Measurements from ENCODE around the gene ERFL.

DNA sequence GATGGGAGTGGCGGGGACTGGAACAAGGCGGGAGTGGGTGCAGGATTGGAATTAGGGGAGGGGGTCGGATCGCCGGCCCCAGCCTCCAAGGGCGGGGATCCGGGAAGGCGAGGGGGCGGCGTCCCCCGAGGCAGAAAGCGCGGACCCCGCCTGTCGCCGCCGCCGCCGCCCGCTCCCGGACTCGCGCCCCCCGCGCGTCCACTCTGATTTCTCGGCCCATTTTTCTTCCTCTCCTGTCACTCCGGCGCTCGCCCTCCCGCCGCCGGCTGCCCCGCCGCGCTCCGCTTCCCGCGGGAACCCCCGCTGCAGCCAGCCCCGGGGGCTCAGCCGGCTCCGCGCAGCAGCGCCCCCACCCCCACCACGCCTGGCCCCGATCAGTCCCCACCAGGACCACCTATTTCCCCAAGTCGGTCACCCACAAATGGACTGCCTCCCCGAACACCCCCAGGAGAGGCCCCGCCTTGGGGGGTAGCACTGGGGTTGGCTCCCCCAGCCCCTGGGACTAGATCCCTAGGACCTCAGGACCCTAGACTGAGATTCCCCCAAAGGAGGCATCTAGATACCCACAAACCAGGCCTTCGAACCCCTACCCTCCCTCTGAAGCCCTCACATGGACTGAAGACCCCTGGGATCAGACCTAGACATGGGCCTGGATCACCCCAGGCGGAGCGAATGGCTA is 12.6 kb upstream of the ERFL start:
- TF ChIP-seq EP300 (IDR thresholded peaks at IDR 0.05; ENCODE audit: borderline replicate concordance) (no peak), TEAD4 (IDR thresholded peaks at IDR 0.05) (no peak), FOXM1 (IDR thresholded peaks at IDR 0.05; ENCODE audit: borderline replicate concordance, low read depth) (no peak)

All from Ishikawa (cell line).